MM.1S (cell line): ENCODE data around the gene SART3.
"Not testable (repeated sequence)": the region's sequence is repeated elsewhere in the genome, so short reads cannot be mapped to it uniquely, and the experiment has no call there.

Experiments
- DNase-seq: peaks from one replicate; pipeline ENCODE4 v3.0.0-alpha.2; 2015
- H2AFZ ChIP-seq: fragments of 300-600 bp; sonication (generic); 2 replicates; pipeline ENCODE4 v1.6.0; 2016; ENCODE audit warnings: antibody characterized with exemption, low read length
- H3F3A ChIP-seq: fragments of 300-600 bp; sonication (generic); 2 replicates; pipeline ENCODE4 v1.6.1; 2016; ENCODE audit warnings: mild to moderate bottlenecking, antibody characterized with exemption, low read length, moderate library complexity, mixed read lengths; ENCODE audit not compliant: insufficient read depth
- H3K27ac ChIP-seq: fragments of 300-600 bp; sonication (generic); 2 replicates; pipeline ENCODE4 v1.5.1; 2016; ENCODE audit warnings: mild to moderate bottlenecking, low read length
- H3K27me3 ChIP-seq: fragments of 300-600 bp; sonication (generic); replicated peaks from 2 replicates; pipeline ENCODE4 v1.6.0; 2016; ENCODE audit warnings: low read length; ENCODE audit not compliant: insufficient read depth
- H3K36me3 ChIP-seq: fragments of 300-600 bp; sonication (generic); replicated peaks from 2 replicates; pipeline ENCODE4 v1.6.1; 2016; ENCODE audit warnings: mild to moderate bottlenecking, low read length, mixed read lengths; ENCODE audit not compliant: insufficient read depth
- H3K4me1 ChIP-seq: fragments of 300-600 bp; sonication (generic); 2 replicates; pipeline ENCODE4 v1.6.1; 2016; ENCODE audit warnings: low read length, mixed read lengths
- H3K4me2 ChIP-seq: fragments of 300-600 bp; sonication (generic); 2 replicates; pipeline ENCODE4 v1.6.0; 2016; ENCODE audit warnings: low read depth, low read length
- H3K4me3 ChIP-seq: fragments of 300-600 bp; sonication (generic); 2 replicates; pipeline ENCODE4 v1.5.1; 2016; ENCODE audit warnings: low read length, mixed read lengths
- H3K79me2 ChIP-seq: fragments of 300-600 bp; sonication (generic); 2 replicates; pipeline ENCODE4 v1.6.1; 2016; ENCODE audit warnings: mixed run types, low read length, mixed read lengths
- H3K9ac ChIP-seq: fragments of 300-600 bp; sonication (generic); 2 replicates; pipeline ENCODE4 v1.6.1; 2016; ENCODE audit warnings: low read length, mixed read lengths
- H3K9me2 ChIP-seq: fragments of 300-600 bp; sonication (generic); replicated peaks from 2 replicates; pipeline ENCODE4 v1.6.1; 2016; ENCODE audit warnings: mild to moderate bottlenecking, low read length, mixed read lengths; ENCODE audit not compliant: insufficient read depth
- H3K9me3 ChIP-seq: fragments of 300-600 bp; sonication (generic); replicated peaks from 2 replicates; pipeline ENCODE4 v1.6.1; 2016; ENCODE audit warnings: mild to moderate bottlenecking, low read length, mixed read lengths; ENCODE audit not compliant: insufficient read depth
- H4K20me1 ChIP-seq: fragments of 300-600 bp; sonication (generic); 2 replicates; pipeline ENCODE4 v1.6.1; 2016; ENCODE audit warnings: mild to moderate bottlenecking, low read length, moderate library complexity, mixed read lengths; ENCODE audit not compliant: insufficient read depth
- CTCF ChIP-seq: fragments of 300-600 bp; sonication (generic); IDR thresholded peaks from 2 replicates; pipeline ENCODE4 v1.5.1; 2016; ENCODE audit warnings: antibody characterized with exemption, low read length, mixed read lengths
- EZH2 ChIP-seq: fragments of 300-600 bp; sonication (generic); optimal IDR thresholded peaks from 2 replicates; pipeline ENCODE3; 2017; ENCODE audit warnings: low read depth, mild to moderate bottlenecking, antibody characterized with exemption, low read length, mixed read lengths
- EZH2phosphoT487 ChIP-seq: fragments of 300-600 bp; sonication (generic); IDR thresholded peaks from 2 replicates; pipeline ENCODE4 v1.6.1; 2018; ENCODE audit warnings: antibody characterized with exemption, low read length

SART3 gene

DNA sequence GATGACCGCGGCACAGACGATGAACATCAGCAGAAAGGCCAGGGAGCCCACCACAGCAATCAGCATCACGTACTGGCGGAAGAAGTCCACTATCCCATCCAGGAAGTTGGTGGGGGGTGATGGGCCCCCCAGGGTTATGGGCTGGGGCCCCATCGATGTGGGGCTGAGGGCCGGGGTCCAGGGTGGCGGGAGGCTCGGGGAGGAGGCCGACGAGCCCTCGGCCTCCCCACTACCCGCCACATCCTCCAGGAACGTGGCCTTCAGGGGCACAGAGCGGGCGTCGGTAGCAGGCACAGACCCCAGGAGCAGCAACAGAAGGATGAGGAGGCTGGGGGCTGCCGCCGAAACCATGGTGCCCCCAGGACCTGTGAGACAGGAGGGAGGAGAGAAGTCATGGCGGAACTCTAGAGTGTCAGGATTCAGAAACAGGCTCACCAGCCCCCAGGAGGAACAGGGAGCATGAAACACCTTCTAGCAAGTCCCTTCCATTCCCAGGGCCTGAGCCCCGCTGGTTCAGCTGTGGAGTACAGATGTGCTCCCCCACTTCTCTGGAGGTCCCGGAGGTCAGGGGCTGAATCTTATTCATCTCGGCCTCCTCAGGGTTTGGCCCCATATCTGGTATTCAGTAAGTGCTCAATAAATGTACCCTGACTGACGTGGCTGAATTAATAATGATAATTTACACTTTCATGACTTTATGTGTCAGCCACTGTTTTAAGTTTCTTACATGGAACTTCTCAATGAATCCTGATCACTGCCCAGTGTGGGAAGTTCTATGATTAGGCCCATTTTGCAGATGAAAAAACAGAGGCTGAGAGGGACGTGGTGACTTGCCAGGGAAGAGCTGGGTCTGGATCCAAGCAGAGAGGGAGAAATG lies 31.3 kb upstream of the SART3 start:
- no peaks in the 10 kb centered on the region for H3K9me2 ChIP-seq
- H3K9me3 ChIP-seq, result no peaks in the 10 kb centered on the region
- no peaks in the 10 kb centered on the region for H3F3A ChIP-seq
- H3K4me2 ChIP-seq, result no peak overlapping the region
- H3K79me2 ChIP-seq, result no peaks in the 10 kb centered on the region
- no peak overlapping the region for H3K27ac ChIP-seq
- H3K27me3 ChIP-seq, result no peaks in the 10 kb centered on the region
- H2AFZ ChIP-seq, result no peak overlapping the region
- no peak overlapping the region for H3K9ac ChIP-seq
- TF ChIP-seq EZH2phosphoT487, result no peak
- no peak for TF ChIP-seq EZH2
- TF ChIP-seq CTCF, result no peak
- no peak for DNase-seq
- no peaks in the 10 kb centered on the region for H4K20me1 ChIP-seq
- no peaks in the 10 kb centered on the region for H3K36me3 ChIP-seq
- H3K4me3 ChIP-seq, result no peak overlapping the region
- no peaks in the 10 kb centered on the region for H3K4me1 ChIP-seq

- H3K27ac ChIP-seq, result no peak overlapping the region
- no peak for DNase-seq
- no peaks in the 10 kb centered on the region for H3F3A ChIP-seq
These were observed 30.5 kb upstream of the SART3 start for GRCh38 chr12:108591267-108591980.

GRCh38 chr12:108590463-108590862 lies 29.5 kb upstream of the SART3 start:
- H3K79me2 ChIP-seq, H3K27ac ChIP-seq, H3K4me2 ChIP-seq, H4K20me1 ChIP-seq, H2AFZ ChIP-seq, H3K36me3 ChIP-seq, DNase-seq, H3K9me2 ChIP-seq, H3K9ac ChIP-seq, H3K27me3 ChIP-seq, H3K4me1 ChIP-seq, H3K9me3 ChIP-seq, H3F3A ChIP-seq, H3K4me3 ChIP-seq: not testable (repeated sequence)

More at GRCh38 chr12:108591267-108591980, 30.5 kb upstream of the SART3 start:
- Histone ChIP-seq H3K9me3 (no peaks in the 10 kb centered on the region), H3K9ac (no peak overlapping the region), H3K4me1 (no peaks in the 10 kb centered on the region), H2AFZ (no peak overlapping the region), H3K36me3 (no peaks in the 10 kb centered on the region), H3K4me2 (no peak overlapping the region), H3K27me3 (no peaks in the 10 kb centered on the region), H4K20me1 (no peaks in the 10 kb centered on the region), H3K79me2 (no peaks in the 10 kb centered on the region), H3K9me2 (no peaks in the 10 kb centered on the region), H3K4me3 (no peak overlapping the region)
- TF ChIP-seq CTCF, result no peak
- TF ChIP-seq EZH2phosphoT487, result no peak
- no peak for TF ChIP-seq EZH2

DNA sequence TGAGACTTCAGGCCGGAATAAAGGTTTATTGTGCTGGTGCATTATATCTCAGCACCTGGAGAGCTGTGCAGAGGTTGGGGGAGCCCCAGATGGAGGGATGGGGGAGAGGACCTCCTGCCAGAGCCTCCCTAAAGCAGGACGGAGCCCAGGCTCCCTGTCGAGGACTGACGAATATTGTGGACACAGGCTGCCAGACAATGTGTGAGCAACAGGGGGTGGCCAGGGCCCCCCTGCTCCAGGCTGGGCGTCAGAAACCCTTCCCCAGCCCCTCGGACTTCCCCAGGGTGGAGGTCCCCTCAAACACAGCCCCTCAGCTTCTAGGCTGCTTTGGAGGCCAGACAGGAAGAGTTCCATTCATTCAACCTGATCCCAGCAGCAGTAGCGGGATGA lies 28.9 kb upstream of the SART3 start:
- Histone ChIP-seq H3K36me3 (no peaks in the 10 kb centered on the region), H2AFZ (no peak overlapping the region), H3K9ac (no peak overlapping the region), H3K27ac (no peak overlapping the region), H3K4me2 (no peak overlapping the region), H3F3A (no peaks in the 10 kb centered on the region), H3K4me1 (no peaks in the 10 kb centered on the region), H3K27me3 (no peaks in the 10 kb centered on the region), H3K4me3 (no peak overlapping the region), H3K9me3 (no peaks in the 10 kb centered on the region), H3K79me2 (no peaks in the 10 kb centered on the region), H4K20me1 (no peaks in the 10 kb centered on the region), H3K9me2 (no peaks in the 10 kb centered on the region)
- TF ChIP-seq EZH2, result no peak
- no peak for DNase-seq
